Stimulated activated CD4-positive, alpha-beta T cell treated with anti-CD3 and anti-CD28 coated beads, Interleukin-2, amount 100 ng/mL, for 48 hours (primary cell): ENCODE measurements around the gene GUCY1A1.

Experiments used
- DNase-seq, 2 donors: peaks; one replicate each; pipeline ENCODE4 v3.0.0-alpha.2; 2020

The GUCY1A1 gene

DNA sequence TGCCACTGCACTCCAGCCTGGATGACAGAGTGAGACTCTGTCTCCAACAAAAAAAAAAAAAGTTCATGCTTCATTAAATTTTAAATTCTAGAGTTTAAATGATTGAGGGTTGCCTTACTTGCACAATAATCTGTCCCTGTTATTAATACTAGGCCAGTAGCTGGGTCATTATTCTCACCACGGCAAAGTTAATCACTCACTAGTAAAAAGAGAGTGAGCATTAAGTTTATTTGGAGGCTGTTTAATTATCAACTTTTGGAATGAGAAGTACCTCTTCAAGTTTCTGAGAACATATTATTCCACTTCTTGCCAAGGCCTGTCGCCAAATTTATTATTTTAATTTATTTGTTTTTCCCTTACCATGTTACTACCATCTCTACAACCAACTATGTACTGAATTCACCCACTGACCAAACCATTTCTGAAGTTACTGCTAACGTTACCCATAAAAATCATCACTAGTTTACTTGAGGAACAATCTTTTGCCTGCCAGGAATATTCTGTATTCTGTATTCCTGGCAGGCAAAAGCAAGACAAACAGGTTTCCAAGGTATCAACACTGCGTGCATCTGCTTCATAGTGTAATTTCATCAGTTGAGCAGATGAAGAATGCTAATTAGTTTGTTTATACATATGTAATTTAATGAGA lies 26.5 kb downstream of the GUCY1A1 start:
- no peak for DNase-seq

DNA sequence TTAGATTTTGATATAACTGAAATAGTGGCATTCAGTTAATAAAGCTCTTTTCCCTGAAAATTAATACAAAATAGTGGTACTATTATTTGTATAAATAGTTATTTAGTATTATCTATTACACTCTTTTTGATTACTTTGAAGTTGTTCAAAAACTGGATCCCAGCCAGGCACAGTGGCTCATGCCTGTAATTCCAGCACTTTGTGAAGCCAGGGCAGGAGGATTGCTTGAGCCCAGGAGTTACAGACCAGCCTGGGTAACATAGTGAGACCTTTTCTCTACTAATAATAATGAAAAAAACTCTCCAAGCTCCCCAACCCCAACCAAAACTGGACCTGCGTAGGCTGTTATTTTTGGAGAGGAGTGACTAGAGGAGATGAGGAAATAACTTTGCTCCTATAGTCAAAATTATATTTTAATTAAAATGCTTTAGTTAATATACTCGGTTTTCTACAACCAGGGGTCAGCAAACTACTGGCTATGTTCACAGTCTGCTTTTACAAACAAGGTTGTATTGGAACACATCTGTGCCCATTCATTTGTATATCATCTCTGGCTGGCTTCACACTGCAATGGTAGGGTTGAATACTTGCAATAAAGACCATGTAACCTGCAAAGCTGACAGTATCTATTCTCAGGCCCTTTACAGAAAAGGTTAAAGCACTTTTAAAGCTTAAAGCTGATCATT lies 27.6 kb downstream of the GUCY1A1 start:
- DNase-seq = no peak

- no peak for DNase-seq
These were observed 29.6 kb downstream of the GUCY1A1 start for GRCh38 chr4:155696226-155696625.

DNA sequence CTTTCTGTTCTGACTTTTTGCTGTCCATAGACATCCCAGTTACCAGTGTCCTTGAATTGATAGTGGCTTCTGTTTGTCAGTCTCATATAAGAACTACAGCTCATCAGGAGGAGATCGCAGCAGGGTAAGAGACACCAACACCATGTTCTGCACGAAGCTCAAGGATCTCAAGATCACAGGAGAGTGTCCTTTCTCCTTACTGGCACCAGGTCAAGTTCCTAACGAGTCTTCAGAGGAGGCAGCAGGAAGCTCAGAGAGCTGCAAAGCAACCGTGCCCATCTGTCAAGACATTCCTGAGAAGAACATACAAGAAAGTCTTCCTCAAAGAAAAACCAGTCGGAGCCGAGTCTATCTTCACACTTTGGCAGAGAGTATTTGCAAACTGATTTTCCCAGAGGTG lies 30.1 kb downstream of the GUCY1A1 start:
- DNase-seq = no peak

- no peak for DNase-seq
These were observed 35.2 kb downstream of the GUCY1A1 start for GRCh38 chr4:155701827-155702226.

DNA sequence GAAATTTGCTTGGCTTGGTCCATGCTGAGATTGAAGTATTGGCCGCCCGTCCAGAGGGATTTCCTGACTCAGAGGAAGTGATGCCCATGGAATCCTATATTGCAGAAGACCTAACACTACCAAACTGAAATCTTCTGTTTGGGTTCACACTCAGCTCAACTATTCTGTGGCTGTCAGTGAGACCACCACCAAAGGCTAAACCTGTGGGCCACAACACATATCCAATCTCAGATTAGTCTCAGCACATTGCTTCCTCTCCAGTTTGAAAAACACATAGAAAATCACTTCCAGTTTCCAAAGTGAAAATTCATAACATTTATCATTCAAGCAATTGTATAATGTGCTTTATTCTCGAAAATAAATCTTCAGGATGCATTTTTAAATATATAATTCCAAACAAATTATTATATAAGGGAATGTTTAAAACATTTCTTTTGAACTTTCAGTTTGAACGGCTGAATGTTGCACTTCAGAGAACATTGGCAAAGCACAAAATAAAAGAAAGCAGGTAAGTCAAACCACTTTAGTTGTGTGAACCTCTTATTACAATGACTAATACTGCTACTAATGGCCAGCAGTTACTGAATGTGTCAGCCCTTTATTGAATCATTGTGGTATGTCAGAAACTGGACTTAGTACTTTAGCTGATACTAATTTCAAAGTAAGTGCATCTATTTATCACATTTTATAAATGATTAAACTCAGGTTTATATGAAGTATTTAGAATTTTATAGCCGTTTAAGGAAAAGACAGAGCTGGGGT lies 37.0 kb downstream of the GUCY1A1 start:
- DNase-seq = no peak

- no peak for DNase-seq
These were observed 38.3 kb downstream of the GUCY1A1 start for GRCh38 chr4:155704841-155705404.

GRCh38 chr4:155705664-155706063 lies 39.0 kb downstream of the GUCY1A1 start:
- no peak for DNase-seq

- DNase-seq = no peak
These were observed 39.5 kb downstream of the GUCY1A1 start for GRCh38 chr4:155706147-155706546.

DNA sequence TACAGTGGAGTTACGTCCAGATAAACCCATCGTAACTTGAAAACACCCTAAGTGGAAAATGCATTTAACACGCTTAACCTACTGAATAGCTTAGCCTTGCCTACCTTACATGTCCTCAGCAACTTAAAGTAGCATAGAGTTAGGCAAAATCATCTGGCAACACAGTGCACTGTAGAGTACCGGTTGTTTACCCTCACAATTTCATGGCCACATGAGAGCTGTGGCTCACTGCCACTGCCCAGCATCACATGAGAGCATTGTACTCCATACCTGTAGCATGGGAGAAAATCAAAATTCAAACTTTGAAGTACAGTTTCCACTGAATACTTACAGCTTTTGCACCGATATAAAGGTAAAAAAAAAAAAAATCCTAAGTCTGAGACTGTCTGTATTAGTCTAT lies 40.6 kb downstream of the GUCY1A1 start:
- DNase-seq = no peak

- DNase-seq = no peak
These were observed 42.1 kb downstream of the GUCY1A1 start for GRCh38 chr4:155708782-155709181.

- no peak for DNase-seq
These were observed 43.3 kb downstream of the GUCY1A1 start for GRCh38 chr4:155709918-155710317.

DNA sequence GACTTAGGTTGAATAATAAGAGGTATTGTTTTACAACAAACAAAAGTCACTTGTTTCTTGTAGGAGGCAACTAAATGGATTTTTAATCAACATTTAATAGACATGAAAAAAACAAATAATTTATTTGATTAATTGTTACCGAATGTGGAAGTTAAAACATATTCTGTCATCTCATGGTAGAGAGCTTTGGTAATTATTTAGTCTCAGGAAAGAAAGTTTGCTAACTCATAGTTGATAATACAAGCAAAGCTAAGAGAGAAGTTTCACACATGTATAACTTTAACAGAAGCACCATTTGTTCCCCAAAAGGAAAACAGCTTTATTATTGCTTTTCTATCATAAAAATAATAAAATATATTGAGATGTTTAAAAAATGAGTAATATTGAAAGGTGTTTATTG lies 44.9 kb downstream of the GUCY1A1 start:
- no peak for DNase-seq

- DNase-seq = no peak
These were observed 46.2 kb downstream of the GUCY1A1 start for GRCh38 chr4:155712846-155713245.

DNA sequence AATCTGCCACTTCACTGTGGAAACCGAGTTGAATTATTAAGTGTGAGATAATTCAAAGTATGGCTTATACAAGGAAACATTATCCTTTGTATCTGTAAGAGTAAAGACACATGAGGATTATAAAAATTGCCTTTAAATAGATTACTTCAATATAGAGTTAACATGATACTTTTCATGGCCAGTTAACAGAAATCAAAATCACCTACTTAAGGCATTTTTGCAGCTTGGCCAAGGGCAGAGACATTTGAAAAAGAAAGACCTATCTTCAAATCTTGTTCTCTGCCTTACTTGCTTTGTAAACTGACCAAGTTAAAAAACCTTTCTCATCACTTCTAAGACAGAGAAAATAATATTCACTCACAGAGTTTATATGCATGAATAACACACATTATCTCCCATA lies 47.3 kb downstream of the GUCY1A1 start:
- DNase-seq = no peak

DNA sequence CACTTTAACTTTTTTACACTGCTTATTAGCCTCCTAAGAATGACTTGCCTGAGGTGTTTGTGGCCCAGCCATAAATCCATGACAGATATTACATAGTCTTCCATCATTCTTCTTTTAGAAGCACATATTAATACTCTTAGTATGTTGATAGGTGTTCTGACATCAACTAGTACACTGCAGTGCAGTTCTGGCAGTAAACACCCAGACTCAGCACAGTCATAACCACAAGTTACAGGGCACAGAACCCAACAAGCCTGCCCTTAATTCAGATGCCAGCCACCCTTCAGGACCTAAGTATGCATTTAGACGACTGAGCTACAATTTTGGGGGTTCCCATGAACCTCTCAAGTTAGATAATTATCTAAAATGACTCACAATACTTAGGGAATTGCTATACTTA lies 55.7 kb downstream of the GUCY1A1 start:
- no peak for DNase-seq

DNA sequence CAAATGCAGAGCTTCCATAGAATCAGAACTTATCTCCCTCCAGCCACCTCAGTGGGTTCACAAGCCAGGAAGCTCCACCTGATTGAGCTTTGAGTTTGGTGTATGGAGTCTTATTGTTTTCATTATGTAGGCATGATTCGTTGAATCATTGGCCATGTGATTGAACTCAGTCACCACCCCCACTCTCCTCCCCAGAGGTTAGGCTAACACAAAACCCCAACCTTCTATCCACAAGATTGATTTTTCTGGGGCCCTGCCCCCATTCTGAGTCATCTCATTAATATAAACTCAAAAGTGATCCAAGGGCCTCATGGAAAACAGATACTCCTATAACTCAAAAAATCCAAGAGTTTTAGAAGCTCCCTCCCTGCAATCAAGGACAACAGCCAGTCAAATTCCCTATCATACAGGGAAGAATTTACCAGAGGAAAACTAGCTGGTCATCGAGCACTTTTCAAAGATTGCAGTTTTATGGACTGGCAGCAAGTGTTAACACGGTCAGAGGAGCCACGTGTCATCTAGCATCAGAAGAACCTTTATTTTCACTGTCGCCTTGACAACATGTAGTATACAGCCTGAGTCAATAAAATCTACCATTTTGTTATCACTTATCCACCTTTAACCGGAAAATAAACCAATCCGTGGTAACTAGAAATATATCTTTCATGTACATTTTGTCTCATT lies 56.3 kb downstream of the GUCY1A1 start:
- DNase-seq = no peak

DNA sequence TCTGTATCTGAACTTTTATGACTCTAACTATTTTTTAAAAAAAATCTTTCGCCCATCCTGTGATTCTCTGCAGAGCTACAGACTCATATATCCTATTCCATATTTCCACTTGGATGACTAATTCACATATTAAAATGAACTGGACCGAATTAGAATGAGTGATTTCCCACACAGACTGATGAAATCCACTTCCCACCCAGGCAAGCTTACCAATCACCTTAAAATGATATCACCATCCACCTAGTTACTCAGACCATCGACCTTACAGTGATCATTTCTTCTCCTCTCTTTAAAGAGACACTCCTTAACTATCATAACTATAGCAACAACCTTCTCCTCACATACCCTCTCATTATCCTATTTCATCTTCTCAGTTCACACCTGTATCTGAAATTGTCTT lies 58.1 kb downstream of the GUCY1A1 start:
- no peak for DNase-seq

DNA sequence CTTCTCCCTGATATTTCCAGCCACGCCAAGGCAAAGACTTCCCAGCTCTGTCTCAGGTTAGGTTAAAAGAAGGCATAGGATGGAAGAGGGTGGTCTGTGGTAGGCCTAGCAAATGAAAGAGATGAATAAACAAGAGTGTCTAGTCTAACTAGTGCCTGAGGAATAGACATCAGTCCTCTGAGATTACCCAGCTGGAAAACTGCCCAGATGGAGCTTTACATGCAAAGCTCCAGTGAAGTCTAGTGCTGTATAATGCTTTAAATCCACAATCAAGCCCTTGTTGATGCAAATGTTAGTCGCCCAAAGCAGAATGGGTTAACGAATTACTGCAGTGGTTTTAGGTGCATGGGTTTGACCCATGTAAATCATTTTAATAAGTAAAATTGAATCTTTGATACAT lies 67.4 kb downstream of the GUCY1A1 start:
- no peak for DNase-seq

DNA sequence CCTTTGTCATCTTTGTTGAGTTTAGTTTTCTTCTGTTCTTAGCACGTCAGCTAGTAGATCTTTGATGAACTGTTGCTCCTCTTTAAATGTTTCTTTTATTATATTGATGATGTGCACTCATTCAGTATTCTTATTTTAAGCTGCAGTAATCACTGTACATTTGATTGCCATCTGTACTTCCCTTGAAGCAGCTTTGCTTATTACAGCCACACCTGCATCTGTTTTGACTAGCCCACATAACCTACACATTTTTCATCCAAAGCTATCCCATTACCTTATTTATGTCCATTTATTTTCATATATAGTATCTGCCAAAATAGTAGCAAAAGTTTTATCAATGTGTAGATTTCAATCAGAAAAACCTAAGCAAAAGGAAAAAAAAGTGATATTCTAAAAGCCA lies 68.3 kb downstream of the GUCY1A1 start:
- no peak for DNase-seq

GRCh38 chr4:155735496-155735895 lies 68.8 kb downstream of the GUCY1A1 start:
- no peak for DNase-seq

DNA sequence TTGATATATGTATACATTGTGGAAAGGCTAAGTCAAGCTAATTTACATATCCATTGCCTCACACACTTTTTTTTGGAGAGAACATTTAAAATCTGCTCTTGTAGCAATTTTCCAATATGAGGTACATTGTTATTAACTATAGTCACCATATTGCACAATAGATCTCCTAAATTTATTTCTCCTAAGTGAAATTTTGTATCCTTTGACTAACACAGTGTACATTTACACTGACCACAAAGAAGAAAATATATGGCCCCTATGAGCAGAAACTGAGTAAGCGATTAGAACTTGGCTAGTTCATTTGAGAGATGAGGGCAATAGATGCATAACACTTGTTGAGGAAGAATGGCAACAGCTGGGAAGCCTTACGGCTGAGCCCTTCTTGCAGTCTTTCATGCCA lies 71.9 kb downstream of the GUCY1A1 start:
- no peak for DNase-seq

DNA sequence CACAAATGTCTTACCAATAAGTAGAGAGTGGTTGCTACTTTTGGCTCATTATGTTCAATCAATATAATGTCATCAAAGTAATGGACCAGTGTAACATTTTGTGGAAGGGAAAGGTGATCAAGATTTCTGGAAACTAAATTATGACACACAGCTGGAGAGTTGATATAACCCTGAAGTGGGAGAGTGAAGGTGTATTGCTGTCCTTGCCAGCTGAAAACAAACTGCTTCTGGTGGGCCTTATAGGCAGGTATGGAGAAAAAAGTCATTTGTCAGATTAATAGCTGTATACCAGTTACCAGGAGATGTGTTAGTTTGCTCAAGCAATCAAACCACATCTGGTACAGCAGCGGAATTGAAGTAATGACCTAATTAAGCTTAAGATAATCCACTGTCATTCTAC lies 74.9 kb downstream of the GUCY1A1 start:
- no peak for DNase-seq
